Hepatic stellate cell (primary cell): Measurements from ENCODE around the gene NFATC1.
"Not testable (repeated sequence)": the region's sequence is repeated elsewhere in the genome, so short reads cannot be mapped to it uniquely, and the experiment has no call there.

Source experiments
- DNase-seq: peaks from one replicate; pipeline ENCODE4 v3.0.0; 2011; ENCODE audit warnings: low spot score

Gene NFATC1

DNA sequence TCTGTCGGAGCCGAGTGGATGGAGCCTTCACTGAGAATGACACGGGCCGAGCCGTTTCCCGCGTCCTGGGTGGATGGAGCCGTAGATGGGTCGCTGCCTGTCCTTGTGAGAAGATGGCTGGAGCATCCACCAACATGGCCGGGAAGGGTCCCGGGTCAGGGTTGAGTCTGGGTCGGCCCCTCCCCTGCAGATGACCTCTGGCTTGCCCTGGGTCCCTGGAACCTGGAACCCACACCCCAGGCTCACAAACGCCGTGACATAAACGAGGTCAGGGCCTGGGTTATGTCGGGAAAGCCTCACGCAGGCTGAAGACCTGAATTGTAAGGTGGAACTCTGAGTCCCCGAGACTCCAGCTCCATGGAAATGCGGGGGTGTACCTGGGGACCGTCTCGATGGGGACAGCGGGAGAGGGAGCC is 94.9 kb downstream of the NFATC1 start:
- DNase-seq: no peak

DNA sequence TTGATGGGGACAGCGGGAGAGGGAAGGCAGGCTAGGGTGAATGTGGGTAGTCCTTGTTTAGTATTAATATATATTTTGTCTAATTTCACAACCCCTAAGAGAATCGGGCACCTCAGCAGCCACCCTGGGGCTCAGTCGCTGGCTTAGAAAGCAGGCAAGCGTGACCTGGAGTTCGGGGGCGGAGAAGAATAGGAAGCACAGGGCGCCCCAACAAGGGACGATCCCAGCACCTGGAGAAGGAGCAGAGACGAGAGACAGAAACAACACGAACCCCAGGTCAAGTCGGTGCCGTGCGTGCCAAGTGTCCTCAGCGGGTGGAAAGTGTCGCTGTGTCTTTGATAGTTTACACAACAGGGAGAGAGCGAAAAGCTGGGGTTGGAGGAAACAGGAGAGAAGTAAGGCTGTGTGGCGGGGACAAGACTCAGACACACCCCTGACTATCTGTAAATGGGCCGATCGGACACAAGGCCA is 95.4 kb downstream of the NFATC1 start:
- DNase-seq: no peak

GRCh38 chr18:79493211-79493800 is 97.6 kb downstream of the NFATC1 start:
- DNase-seq: no peak

DNA sequence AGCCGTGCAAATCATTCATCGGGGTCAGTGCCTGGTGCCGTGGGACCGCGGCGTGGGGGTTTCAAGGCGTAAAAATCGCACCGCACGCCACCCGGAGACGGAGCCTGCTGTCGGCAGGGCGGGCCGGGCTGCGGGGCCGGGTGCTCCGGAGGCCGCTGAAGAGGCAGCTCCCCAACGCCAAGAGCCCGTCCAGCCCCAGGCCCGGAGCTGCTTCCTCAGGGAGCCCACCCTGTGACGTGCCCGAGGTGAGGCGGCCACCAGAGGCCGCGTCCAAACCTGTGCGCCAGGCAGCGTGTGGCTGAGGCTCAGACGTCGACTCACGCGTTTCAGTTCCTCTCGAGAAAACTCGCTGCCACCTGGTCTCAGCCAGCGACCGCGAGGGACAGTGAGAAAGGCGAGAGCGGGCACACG is 98.1 kb downstream of the NFATC1 start:
- DNase-seq: no peak

DNA sequence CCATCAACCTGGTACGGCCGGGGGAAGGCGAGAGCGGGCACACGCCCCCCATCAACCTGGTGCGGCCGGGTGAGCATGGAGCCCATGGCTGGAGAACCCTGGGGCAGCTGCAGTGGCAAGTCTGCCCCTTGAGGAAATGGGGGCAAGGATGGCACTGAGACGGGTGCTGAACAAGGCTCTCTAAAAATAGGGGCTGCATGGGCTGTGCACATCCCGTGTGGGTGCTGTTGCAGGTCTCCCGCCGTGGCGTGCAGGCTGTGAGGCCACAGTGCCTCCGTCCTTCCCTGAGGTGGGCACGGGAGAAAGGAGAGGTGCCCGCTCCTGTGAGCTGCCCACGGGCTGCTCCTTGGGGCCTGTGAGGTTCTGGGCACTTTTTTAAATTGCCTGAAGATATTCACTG is 99.2 kb downstream of the NFATC1 start:
- DNase-seq: no peak

DNA sequence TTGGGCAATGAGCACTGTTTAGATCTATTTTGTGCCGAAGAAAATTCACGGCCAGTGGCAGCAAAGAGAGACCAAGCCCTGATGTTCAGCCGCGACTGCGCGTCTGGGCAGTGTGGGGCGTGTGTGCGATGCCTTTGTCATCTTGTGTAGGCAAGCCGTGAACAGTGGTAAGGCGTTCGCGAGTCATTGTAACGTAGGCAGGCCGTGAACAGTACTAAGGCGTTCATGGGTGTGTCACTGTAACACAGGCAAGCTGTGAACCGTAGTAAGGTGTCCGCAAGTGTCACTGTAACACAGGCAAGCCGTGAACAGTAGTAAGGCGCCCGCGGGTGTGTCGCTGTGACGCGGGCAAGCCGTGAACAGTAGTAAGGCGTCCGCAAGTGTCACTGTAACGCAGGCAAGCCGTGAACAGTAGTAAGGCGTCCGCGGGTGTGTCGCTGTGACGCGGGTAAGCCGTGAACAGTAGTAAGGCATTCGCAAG is 99.9 kb downstream of the NFATC1 start:
- DNase-seq: no peak

GRCh38 chr18:79496237-79496977 is 100.7 kb downstream of the NFATC1 start:
- no peak for DNase-seq

GRCh38 chr18:79496978-79497637 is 101.4 kb downstream of the NFATC1 start:
- peak; percentile 70 for DNase-seq

DNA sequence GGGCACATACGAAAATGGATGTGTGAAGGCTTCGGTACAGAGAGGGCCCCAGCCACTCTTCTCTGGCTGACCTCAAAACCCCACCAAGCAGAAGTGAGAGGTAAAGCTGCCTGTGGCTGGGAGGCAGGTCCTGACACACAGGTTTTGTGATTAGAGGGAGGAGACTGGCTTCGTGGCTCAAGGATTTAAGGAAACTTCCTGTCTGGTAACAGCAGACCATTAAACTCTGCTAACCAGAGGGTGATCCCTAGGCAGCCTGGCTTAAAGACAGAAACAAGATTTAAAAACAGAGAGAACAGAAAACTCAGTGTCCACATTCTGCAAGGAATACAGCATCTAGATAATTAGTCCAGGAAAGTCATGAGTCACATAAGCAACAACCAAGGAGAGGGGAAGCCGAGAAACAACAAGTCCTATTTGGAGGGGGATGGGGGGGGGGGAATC is 101.9 kb downstream of the NFATC1 start:
- DNase-seq: no peak

DNA sequence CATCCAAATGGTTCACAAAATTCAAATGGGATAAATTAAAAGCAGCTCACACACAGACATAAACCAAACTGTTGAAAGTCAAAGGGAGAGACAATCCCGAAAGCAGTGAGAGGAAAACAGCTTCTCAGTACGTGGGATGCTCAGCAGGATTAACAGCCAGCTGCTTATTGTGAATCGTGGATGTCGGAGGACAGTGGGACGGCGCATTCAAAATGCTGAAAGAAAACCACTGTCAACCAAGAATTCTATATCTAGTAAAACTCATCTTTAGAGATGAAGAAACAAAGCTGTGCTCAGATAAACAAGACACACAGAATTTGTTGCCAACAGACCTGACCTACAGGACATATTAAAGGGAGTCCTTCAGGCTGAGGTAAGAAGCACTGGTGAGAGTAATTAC is 102.9 kb downstream of the NFATC1 start:
- no peak for DNase-seq

GRCh38 chr18:79501006-79501405 is 105.3 kb downstream of the NFATC1 start:
- DNase-seq: no peak

- no peak for DNase-seq
Observed at GRCh38 chr18:79502782-79503181, 107.1 kb downstream of the NFATC1 start.

GRCh38 chr18:79503406-79503805 is 107.7 kb downstream of the NFATC1 start:
- no peak for DNase-seq

- DNase-seq: no peak
Observed at GRCh38 chr18:79504034-79504433, 108.3 kb downstream of the NFATC1 start.

- DNase-seq: not testable (repeated sequence)
Observed at GRCh38 chr18:79504495-79504894, 108.8 kb downstream of the NFATC1 start.

DNA sequence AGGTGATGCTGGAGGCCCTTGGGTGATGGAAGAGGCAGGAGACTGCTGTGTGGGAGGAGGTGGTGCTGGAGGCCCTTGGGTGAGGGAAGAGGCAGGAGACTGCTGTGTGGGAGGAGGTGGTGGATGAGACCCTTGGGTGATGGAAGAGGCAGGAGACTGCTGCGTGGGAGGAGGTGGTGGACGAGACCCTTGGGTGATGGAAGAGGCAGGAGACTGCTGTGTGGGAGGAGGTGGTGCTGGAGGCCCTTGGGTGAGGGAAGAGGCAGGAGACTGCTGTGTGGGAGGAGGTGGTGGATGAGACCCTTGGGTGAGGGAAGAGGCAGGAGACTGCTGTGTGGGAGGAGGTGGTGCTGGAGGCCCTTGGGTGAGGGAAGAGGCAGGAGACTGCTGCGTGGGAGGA is 109.7 kb downstream of the NFATC1 start:
- not testable (repeated sequence) for DNase-seq

DNA sequence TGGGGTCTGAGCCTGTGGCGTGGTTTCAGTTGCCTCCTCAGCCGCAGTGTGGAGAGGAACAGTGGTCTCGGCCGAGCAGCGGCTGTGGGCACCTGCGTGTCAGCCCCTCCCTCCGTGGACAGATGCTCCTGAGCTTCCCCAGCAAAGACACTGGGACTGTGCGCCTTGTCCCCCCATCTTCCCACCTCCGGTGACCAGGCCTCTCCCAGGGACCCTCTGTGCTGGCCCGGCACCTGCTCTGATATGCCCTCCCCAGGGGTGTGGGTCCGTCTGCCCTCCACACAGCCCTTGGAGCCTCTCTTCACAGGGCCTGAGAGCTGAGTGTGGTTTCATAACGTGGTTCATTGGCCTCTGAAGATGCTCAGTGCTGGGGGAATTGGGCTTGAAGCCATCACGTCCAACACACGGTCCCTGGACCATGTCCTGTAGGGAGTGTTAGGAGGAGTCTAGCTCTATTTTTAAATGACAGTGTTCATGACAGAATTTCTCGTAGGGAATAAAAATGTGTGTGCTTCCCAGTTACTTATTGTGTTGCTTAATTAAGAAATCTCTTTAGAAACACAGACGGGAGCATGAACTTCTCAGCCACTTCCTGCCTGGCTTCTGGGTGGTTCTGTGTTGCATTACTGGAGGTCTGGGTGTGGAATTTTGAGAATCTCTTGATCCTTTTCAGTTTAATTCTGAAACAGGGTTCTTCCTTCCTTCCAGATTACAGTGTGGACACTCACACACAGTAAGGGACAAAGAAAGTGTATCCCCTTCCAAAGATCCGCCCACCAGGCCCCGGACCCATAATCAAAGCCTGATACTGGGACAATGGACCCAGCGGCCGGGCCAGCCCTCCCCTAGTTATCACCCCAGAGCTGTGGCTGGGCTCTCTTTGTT is 110.7 kb downstream of the NFATC1 start:
- no peak for DNase-seq

DNA sequence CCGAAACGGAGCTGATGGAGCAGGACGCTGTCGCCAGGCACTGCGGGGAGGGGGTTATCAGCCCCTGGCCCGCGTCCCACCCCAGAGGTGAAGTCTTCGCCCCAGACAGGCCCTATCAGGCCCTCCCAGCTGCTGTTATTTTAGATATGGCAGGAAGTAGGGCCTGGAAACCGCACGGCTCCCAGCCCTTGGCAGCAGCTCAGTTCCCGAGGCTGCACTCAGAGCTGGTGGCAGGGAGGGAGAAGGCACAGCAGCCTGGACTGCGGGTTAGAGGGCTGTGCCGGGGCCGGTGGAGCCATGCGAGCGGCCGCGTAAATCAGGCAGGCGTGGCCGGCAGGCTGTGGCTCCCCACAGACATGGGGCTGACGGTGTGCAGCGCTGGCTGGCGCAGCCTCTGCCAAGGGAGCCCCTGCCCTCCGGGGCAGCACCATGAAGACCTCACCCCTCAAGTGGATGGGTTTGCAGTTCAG is 111.4 kb downstream of the NFATC1 start:
- peak; percentile 67 for DNase-seq

DNA sequence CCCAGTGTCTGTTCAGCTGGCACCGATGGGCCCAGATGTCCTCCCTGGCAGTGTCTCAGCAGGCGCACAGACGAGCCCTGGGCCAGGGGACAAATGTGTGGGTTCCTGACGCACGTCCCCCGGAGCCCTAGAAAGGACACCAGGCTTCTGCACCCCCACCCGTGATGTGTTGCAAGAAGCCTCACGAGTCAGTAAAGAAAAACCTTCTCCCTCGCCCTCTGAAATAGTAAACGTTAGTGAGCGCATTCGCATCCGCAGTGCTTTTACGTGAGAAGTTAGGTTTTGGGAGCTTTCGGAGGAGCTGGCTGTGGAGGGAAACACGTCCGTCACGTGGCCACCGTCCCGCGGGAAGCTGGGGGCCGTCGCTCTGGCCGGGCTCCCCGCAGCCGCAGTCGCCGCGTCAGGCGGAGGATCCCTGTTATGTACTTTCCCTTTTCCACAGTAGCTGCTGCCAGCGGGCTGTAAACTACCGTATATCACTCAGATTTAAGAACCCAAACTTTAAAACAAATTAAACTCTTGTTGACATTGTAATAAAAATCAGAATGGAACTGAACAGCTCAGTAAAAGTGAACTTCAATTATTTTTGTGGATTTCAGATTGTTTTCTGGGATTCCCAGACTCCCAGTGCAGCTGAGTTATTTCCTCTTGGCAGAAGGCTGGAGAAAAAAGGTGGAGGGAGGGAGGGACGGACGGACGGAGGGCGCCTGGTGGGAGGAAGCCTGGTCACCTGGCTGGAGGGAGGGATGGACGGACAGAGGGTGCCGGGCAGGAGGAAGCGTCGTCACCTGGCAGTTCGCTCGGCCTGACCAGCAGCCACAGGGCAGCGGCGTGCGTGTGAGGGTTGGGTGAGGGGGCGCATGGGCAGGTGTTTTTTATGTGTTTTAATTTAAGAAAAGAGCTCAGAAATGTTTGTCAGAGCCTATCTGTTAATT is 112.1 kb downstream of the NFATC1 start:
- peak; percentile 70 for DNase-seq
